M059J (cell line): ENCODE results near the gene FMO3. TPM values are rescaled to one million over a fixed set of nuclear protein-coding genes. Genes with fewer than 3 reads are reported as not detected.

Experiments
- DNase-seq: peaks from one replicate; pipeline ENCODE4 v3.0.0-alpha.2; 2012; ENCODE audit warnings: low read depth
- total RNA-seq: library from RNA; depleted of rRNA; stranded (reverse); fragments of >200 nt; shearing (Covaris generic); gene quantifications from 2 replicates; pipeline ENCODE4 v1.2.3, GENCODE V29; 2014; rRNA removed

Gene FMO3
- total RNA-seq, 1 experiment from 2014 or later, result not detected

DNA sequence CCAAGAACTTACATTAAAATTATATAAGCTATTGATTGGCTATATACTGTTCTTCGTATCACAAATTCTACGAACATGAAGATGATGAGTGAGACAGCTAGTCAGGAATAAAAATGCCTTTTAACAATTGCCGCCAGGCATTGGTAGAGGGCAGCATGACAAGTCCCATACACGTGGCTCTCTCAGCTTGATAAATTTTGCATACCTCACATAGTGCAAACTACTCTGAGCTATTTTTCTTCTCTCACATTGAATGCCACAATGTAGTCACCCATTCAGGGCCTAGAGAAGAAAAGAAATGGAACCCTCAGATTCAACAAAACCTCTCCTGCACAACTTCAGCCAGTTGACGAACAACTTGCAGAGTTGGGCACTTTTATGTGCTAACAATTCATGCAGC, 67.4 kb downstream of the FMO3 start:
- no peak for DNase-seq

DNA sequence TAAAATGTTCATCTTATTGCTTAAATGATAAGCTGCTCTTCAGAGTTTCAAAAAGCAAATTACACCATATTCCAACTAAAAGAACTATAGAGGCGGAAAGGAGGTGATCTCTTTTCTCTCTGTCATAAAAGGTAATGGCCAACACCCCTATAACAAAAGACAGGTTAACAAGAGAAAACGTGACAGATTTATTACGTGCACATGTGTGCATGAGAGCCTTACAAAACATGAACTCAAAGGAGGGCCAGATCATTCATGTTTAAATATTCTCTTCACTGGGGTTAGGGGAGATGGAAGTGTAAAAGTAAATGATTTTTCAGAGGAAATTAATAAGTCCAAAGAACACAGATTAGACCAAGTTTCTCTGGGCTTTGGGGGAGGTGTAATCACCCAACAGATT, 67.8 kb downstream of the FMO3 start:
- no peak for DNase-seq

DNA sequence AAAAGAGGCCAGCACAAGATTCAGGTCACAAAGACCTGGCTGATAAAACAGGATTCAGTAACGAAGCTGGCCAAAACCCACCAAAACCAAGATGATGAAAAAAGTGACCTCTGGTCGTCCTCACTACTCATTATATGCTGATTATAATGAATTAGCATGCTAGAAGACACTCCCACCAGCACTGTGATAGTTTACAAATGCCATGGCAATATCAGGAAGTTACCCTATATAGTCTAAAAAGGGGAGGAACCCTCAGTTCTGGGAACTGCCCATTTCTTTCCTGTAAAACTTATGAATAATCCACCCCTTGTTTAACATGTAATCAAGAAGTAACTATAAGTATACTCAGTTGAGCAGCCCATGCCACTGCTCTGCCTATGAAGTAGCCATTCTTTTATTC, 68.4 kb downstream of the FMO3 start:
- no peak for DNase-seq

DNA sequence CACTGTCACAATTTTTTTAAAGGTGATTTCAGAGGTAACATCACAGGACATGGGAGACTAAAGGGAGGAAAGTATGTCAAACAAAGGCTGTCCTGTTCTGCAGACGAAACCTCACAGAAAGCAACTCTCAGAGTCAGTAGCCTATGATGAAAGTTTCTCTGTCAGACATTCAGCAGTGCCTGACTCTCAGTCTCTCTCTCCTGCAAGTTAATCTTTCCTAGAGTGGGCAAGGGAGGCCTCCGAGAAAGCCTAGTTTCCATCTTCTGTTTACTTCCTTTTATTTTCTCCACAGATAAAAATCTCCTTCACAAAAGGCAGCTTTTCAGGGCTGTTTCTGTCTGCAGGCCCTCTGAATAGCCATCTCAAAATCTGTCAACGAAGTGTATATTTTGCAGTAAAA, 69.5 kb downstream of the FMO3 start:
- no peak for DNase-seq

DNA sequence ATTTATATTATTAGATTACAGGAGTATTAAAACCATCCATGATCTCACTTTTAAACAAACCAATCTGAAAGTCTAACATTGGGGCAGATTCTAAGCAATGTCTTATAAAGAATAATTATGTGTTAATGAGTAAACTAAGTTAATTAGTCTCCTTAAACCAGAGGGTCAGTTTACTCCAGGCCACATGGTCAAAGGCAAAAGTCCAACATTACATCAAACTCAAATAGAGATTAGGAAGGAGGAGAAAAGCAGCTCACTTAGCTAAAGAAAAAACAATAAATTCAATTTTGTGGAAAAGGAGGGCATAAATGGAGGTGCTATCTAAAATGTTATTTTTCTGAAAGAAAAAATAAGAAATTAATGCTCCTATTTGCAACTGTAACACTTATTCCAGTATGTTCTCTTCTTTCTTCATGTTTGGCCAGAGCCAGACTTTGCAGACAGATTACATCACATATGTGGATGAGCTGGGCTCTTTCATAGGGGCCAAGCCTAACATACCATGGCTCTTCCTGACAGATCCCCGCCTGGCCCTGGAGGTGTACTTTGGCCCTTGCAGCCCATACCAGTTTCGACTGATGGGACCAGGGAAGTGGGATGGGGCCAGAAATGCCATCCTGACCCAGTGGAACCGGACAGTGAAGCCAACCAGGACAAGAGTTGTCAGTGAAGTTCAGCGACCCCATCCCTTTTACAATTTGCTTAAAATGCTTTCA, 70.1 kb downstream of the FMO3 start:
- no peak for DNase-seq

DNA sequence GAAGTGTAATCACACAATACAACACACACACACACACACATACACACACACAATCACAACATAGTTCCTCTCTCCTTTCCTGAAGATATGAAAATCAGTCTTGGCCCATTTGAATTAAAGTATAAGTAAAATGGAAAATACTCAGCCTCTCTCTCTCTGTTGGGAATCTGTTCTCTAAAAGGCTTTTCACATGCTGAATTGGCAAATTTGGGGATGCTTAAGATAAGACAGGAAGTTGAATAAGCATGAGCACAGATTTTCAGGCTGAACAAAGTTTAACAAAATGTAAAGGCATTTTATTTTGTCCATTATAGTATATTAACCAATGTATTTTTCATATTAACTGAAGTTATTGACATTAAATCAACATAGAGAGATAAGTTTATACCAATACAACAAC, 70.7 kb downstream of the FMO3 start:
- DNase-seq, result no peak

DNA sequence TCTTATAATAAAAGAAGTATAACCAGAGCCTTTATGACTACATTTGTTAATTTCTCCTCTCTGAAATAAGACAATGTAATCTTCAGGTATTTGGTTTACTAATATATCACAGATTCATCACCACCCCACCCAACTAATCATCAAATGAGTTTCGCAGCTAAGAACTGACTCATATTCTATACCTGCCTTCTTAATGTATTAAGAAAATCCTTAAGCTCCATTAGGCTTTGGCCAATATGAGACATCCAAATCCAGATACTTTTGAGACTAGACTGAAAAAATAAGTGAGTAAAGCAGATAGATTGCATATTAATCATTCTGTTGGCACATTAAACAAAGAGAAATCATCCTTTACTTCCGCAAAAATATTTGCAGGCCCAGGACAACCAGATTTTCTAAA, 75.7 kb downstream of the FMO3 start:
- DNase-seq, result no peak

Other genes with a start within 250 kb of the FMO3 start
- gene MROH9, start 155.4 kb upstream of the FMO3 start, total RNA-seq, result not detected in 2 replicates
- not detected in 2 replicates for gene FMO2, start 94.4 kb downstream of the FMO3 start, total RNA-seq
- gene FMO1, start 157.6 kb downstream of the FMO3 start, total RNA-seq, result not detected in 2 replicates
- 9.9 and 10.2 TPM in 2 replicates for gene FMO4, start 223.3 kb downstream of the FMO3 start, total RNA-seq